Activated naive CD4-positive, alpha-beta T cell (primary cell): ENCODE results near the gene TMEM63C.
A peak's percentile ranks its signal among the peaks of the same experiment; 100 is the strongest.
"Not testable (repeated sequence)": the region's sequence is repeated elsewhere in the genome, so short reads cannot be mapped to it uniquely, and the experiment has no call there.

Experiments used
- DNase-seq, 4 experiments: peaks; one replicate each; lab custom pipeline; 2025; lab: John Stamatoyannopoulos, UW

Gene TMEM63C

DNA sequence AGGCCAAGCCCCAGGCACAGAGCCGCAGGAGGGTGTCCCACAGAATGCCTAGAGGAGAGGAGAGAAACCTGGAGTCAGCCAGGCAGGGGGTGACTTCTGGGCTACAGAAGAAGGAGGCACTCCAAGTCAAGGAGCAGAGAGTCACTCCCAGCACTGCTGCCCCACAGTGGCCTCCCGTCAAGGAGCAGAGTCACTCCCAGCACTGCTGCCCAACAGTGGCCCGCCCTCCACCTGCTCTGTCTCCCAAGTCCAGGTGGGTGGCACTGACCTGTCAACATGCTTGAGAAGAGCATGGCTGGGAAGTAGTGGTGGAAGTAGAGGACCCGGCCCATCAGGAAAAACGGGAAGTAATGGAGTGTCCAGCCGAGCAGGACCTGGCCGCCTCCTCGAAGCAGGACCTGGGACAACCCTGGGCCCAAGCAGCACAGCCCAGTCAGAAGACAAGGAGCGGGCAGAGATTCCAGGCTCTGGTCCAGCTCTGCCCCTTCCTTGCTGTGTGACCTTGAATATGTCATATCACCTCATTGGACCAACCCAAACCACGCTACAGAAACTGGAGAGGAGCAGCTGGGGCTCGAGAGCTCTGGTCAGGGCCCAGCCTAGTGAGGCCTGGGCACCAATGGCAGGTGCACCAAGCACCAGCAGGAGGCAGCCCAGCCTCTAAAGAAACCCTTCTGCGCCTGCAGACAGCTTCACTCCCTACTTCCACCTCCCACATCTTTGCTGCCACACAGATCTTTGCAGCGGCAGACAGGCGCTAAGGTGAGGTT lies 97.0 kb downstream of the TMEM63C start:
- DNase-seq: no peak

DNA sequence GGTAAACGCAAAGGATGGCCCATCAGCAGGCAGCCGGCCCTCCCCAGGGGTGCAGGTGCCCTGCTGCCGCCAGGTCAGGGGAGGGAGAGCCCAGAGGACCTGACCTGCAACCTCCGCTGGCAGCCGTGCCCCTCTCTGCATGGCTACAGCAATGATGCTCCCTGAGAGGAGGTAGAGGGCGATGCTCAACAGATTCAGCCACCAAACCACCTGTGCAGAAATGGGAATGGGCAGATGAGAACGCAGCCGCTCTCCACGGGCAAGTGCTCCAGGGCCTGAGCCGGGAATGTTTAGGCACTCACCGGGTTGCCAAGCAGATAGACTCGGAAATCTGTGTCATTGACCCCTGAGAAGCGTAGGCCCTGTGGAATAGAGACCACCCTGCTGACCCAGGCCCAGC lies 98.1 kb downstream of the TMEM63C start:
- DNase-seq: no peak

DNA sequence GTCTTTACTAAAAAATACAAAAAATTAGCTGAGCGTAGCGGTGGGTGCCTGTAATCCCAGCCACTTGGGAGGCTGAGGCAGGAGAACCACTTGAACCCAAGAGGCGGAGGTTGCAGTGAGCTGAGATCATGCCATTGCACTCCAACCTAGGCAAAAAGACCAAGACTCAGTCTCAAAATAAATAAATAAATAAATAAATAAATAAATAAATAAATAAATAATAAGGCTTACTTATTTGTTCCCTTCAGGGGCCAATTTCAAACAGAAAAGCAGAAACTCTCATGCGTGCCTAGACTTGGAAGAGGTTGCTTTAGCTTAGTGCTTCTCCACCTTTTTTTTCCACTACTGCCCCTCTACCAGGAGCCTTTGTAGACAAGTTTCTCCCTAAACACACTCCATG lies 99.3 kb downstream of the TMEM63C start:
- DNase-seq: not testable (repeated sequence)

DNA sequence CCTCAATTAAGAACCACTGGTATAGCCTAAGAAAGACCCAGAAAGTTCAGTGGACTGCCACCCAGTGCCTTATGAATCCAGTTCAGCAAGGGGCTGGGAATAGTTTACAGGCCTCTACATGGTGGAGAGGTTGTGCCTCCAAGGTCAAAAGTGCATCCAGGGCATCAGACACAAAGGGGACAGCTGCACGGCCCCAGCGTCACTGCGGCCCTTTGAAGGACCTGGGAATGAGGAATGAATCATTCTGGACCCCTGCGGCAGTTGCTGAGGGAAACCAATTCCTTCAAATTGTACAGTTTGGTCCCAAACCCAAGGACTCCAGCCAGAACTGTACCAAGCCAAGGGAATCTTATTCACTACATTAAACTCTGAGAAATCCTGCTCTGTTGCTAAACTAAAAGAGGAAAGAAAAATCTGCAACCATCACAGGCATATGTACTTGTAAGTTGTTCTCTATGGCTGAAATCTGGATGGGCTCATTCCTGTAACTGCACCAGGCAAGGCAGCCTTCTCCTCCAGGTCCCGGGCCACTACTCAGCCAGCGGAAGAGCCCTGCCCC lies 100.3 kb downstream of the TMEM63C start:
- no peak for DNase-seq

DNA sequence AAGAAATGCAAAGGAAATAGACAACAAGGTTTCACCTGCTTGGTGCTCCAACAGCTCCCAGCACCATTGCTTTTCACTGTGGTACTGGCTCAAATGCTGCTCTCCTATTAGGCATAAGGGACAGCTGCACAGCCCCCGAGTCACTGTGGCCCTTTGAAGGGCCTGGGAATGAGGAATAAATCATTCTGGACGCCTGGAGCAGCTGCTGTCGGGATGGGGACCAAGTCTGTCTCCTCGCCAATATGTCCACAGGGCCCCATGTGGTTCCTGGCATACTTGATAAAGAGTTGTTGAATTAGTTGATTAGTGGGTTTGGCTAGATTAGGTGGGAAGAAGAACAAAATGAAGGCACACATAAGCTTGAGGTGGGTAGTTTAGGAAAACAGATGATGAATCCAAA lies 102.5 kb downstream of the TMEM63C start:
- DNase-seq: no peak

DNA sequence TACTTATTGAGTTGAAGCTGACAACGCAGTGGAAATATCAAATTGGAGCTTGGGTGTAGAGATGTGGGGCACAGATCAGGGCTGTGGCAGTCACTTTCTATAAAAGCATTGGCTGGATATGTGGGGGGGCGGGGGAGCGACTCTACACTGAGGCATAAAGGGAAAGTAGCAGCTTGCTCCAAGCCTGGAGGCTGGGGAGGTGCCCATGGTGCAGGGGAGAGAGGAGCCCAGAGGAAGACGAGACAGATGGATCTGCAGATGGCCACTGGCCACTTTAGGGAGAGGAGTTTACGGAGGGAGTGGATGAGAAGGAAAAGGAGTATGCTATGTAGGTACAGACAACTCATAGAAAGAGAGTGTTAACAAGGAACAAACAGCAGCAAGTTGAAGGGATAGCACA lies 102.9 kb downstream of the TMEM63C start:
- DNase-seq: no peak

DNA sequence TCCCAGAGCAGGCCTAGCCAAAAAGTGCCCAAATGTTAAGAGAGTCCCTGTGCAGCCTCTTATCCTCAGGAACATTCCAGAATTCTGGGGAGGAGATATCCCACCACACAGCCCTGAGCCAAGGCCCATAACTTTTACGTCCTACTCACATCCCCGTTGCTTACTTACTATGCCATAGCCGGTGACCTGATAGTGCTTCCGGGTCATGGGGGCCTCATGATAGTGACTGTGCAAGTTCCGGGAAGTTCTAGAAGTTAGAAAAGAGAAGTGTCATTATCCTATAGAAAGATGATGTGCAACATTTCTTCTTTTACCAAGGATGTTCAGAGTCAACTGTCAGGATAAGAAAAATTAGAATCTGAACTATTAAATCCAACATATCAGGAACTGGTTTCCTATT lies 105.0 kb downstream of the TMEM63C start:
- DNase-seq: no peak

DNA sequence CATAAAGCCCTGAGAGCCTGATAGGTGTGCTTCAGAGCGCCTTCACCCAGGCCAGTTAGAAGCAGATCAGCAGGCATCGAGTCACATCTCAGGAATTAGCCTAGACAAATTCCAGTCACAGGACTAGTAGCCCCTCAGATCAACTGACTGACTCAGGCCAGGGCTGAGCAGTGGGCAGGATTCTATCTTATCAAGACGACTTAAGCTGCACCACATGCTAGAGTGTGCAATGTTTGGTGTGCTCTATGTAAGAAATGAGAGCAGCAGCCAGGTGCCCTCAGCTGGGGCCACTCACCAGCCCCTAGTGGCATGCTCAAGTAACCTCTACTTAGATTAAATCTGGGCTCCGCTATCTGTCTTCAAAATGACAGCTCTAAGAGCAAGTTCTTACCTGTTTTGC lies 109.1 kb downstream of the TMEM63C start:
- no peak for DNase-seq

DNA sequence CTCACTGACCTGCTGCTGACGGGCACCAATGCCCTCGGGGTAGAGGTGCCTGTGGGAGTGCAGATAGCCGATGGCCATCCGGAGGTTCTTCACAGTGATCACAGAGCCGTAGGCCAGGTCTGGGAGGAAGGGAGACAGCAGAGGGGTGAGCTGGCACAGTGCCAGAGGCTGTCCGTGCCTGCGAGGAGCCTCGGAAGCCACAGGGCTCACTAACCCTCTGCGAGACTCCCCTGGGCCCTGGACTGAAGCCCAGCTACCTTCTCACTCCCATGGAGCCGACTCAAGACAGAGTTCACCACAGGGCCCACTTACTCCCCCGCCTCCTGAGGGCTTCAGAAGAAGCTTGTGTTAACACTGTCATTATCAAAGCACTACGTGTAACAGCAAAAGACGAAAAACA lies 114.6 kb downstream of the TMEM63C start:
- no peak for DNase-seq

DNA sequence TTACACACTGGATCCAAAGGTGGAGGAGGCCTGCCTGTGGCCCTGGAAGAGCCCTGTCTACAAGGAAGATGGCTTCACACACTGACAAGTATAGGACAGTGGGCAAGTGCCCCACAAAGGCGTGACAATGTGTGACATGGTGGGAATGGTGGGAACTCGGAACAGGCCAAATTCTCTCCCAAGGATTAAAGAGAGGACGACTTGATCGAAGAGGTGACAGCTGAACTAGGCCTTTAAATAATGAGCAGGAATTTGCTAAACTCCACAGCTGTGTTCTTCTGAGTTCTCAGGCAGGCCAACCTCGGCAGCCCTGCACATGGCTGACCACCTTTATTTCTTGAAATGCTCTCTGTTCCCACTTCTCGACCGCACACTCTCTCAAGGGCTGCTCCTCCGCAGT lies 115.3 kb downstream of the TMEM63C start:
- no peak for DNase-seq

DNA sequence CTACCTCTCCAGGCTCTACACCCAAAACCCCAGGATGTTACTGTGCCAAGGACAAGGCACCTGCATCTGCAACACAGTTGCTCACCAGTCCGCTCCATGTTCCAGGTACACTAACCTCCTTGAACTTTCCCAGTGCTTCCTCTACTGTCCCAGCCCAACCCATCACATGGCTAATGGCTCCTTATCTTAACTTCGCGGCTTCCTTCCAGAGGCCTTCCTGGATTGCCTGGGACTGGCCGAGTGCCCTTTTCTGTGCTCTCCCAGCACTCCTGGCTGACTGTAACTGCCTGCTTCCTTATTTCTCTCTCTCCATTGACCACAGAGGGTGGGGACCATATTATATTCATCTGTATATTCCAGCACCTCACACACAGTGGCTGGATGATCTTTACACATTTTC lies 118.2 kb downstream of the TMEM63C start:
- no peak for DNase-seq

DNA sequence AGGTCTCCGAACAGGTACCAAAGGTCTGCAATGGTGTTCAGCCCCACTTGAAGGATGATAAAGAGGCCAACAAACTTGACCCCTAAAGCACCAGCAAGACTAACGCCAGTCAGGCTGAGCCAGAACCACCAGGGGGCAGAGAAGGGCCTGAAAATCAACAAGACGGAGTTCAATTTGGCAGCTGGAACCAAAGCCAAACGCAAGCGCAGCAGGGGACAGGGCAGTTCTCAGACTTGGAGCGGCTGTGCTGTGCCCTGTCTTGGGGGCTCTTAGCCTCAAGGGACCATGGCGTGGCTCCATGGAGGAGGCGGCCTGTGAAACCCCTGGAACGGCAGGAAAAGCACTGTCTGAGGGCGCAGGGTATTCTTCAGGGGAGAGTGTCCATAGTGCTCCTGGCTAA lies 119.5 kb downstream of the TMEM63C start:
- DNase-seq: peak in 2 of 4 experiments; percentile 15 to 30

DNA sequence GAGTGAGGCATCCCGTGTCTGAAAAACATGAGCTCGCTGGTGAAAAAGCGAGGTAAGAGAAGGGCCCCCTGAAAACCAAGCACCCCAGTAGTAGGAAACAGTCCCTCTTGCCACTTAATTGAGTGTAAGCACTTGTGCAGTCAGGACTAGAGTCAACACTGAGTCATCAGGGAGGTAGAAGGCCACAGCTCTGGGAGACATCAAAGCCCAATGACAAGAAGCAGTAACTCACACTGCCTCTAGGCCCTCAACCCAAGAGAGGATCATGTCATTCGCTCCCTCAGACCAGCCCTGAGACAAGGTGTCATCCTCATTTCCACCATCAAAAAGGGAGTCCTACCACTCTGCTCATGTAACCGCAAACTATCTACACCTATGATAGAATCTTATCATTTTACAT lies 121.3 kb downstream of the TMEM63C start:
- no peak for DNase-seq

DNA sequence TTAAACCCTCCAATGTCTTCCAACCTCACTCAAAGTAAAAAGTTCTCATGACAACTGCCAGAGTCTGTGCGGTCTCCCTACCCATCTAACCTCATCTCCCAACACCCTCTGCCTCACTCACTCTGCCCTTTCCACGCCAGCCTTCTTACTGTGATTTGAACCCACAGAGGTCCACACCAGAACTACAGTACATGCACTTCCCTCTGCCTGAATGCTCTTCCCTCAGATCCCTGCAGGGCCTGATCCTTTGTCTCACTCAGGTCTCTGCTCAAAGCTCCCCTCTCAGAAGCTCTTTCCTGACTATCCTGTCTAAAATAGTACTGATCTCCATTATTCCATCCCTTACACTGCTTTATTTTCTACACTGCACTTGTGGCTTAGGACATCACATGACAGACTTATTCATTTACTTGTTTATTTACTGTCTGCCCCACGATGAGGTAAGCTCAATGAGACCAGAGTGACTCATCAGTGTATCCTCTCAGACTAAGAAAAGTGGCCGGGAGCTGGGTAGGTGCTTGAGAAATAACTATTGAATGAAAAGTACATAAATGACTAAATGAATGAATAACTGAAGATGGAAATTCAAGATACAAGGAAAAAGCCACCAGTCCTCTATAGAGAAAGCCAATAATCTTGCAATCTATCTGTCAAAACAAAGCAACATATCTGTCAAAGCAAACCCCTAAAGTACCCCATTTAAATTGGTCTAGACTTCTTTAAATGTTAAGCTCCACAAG lies 122.0 kb downstream of the TMEM63C start:
- no peak for DNase-seq

DNA sequence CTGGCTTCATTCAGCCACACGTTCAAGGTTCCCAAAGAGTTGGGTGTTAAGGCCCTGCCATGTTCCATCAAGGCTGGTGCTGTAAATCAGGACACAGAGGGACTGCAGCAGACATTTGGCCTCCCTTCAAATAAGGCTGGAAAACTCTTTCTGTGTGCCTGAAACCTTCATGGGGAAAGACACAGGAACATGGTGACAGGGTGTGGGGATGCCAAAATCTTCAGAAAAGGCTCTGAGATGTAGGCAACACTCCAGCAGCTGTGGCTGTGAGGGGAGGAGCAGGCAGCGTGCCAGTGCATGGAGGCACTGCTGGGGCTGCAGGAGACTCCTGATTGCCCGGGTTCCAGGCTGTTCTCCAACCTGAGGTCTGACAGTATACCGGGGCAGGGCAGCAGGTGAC lies 124.1 kb downstream of the TMEM63C start:
- no peak for DNase-seq

DNA sequence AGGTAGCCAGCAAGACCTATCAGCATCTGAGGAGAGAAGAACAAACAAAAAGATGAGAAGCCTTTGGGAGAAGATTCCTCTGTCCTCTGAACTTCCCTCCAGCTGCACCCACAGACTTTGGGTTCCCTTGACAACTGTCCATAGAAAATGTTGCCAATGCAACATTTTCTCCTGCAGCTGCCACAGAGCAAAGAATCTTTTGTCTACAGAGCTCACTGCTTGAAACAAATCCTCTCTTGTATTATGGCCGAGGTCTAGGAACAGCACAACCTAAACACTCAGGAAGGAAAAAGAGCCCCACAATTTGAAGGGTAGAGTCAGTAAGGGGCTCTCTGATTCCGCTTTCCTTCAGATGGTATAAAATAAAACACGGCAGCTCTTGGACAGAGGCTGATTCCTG lies 124.8 kb downstream of the TMEM63C start:
- no peak for DNase-seq

DNA sequence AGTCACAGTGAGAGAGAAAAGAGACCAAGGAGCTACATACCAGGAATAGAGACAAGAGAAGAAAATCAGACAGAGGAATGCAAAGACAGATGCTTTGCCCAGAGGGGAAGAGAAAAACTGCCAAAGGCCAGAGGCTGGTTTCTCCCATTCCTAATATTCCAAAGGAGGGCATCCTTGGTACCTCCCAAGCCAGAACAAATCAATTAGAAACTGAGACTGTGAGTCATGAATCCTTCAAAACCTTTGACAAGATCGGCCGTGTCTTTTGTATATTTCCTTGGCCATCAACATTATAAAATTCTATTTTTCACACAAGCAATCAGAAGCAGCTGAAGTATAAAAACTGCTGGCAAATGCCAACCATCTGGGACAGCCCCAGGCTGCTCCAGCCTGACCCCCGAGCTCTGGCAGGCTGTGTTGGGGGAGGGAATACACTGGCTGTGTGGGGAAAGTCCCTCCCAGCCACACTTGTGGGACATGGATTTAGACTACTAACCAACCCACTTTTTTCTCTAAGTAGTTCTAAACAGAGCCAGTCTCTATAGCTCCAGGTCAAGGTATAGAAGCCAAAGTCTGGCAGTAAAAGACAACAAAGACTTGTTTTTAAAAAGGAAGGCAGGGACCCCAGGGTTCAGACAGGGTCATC lies 125.4 kb downstream of the TMEM63C start:
- DNase-seq: no peak
